T-helper 9 cell (primary cell): Measurements from ENCODE around the gene PFAS.
"Not testable (repeated sequence)": the region's sequence is repeated elsewhere in the genome, so short reads cannot be mapped to it uniquely, and the experiment has no call there.

ENCODE experiments used
- DNase-seq: peaks from one replicate; pipeline ENCODE4 v3.0.0-alpha.2; 2020

Gene PFAS

DNA sequence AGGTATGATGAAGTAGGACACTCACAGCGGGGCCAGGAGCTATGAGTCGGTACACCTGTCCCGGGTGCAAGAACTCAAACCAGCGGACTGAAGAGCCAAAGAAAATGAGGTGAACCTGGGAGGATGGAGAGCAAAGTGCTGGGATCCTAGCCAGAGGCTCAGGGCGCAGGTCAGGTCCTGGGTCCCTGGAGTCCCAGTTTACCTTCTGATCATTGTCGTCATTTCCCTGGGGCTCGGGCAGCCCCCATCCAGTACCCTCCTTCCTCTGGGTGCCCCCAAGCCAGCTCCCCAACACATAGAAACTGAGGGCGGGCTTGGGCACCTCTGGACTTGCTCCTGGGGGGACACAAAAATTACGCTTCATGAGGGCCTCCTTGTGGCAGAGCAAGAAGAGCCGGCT lies 17.4 kb upstream of the PFAS start:
- DNase-seq = no peak

- DNase-seq = no peak
Measured at GRCh38 chr17:8234361-8235270, 14.5 kb upstream of the PFAS start.

DNA sequence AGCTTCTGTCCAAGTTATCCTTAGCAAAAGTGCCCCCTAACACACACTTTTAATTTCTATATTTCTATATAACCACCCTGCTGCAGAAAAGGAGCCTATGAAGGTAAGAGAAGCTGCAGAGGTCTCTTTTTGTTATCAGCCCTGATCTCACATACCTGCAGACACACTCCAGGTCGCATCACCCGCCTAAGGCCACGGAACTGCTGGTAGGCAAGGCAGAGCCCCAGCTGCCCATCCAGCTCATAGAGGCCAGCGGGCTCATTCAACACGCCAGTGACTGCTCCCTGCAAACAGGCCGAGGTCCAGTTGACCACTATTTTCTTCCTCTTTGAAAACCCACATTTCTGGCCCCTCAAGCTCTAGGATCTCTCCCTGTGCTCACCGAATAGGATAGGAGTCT lies 13.4 kb upstream of the PFAS start:
- no peak for DNase-seq

DNA sequence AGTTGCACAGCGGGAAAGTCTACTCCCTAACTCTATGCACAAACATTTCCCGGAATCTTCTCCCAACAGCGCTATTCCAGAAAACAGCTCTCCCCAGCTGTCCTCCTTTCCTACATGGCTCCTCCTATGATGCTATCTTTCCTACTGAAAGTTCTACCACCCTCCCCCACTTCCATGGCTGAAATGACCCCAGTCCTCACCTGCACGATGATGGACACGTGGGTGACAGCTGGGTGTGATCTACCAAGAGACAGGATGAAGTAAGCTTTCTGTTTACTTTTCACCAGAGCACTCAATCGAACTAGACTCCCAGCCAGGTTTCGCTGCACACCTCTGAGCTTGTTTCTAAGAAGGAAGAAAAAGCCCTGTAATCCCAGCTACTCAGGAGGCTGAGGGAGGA lies 11.9 kb upstream of the PFAS start:
- no peak for DNase-seq

GRCh38 chr17:8237886-8238285 lies 11.2 kb upstream of the PFAS start:
- DNase-seq = no peak

DNA sequence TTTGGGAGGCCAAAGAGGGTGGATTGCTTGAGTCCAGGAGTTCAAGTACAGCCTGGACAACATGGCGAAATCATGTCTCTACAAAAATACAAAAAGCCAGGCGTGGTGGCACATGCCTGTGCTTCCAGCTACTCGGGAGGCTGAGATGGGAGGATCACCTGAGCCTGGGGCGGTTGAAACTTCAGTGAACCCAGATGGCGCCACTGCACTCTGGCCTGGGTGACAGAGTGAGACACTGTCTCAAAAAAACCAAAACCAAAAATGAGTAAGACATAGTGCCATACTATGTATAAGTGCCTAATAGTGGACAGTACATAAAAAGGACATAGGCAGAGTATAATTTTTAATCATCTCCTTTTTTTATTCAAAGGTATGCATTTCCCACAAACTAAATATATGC lies 5.3 kb upstream of the PFAS start:
- DNase-seq = no peak

- no peak for DNase-seq
Measured at GRCh38 chr17:8244768-8245167, 4.3 kb upstream of the PFAS start.

DNA sequence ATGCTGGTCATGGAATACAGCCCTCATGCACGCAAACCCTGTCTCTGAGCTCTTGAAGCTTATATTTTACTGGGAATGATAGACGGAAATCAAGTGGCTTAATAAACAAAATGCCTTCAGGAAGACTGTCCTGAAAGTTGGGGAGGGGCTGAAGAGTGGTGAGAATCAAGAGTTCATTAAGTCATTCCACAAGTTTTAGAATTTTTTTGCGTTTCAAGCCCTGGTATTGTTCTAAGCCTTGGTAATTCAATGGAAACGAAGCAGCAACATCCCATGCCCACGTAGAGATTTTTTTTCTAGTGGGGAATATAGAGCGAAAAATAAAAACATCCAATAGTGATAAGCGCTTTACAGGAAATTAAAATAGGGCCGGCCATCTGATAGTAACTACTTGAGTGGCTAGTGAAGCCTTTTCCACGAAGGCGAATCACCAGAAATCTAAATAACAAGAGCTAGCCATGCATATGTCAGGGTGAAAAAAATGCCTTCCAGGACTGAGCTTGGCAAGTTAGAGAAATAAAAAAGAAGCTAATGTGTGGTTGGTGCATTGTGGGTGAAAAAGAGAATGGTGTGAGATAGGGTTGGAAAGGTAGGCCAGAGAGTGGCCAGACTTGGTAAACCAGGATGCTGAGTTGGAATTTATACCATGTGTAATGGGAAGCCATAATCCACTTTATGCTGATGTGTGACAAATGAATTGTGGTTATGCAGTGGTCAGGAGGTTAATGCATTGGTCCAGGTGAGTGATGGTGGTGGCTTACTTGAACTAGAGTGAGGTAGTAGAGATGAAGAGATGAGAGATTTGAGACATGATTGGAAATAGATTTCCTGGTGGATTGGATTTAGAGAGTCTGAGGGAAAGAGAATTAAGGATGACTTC lies 772 bp downstream of the PFAS start:
- no peak for DNase-seq

DNA sequence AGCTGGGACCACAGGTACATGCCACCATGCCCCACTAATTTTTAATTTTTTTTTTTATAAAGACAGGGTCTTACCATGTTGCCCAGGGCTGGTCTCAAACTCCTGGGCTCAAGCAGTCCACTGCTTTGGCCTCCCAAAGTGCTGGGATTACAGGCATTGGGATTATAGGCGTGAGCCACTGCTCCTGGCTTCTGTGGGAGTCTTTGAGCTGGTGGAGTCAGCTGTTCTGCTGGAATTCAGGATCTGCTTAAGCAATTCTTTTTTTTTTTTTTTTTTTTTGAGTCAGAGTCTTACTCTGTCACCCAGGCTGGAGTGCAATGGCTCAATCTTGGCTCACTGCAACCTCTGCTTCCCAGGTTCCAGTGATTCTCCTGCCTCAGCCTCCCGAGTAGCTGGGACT lies 2.3 kb downstream of the PFAS start:
- DNase-seq = not testable (repeated sequence)

DNA sequence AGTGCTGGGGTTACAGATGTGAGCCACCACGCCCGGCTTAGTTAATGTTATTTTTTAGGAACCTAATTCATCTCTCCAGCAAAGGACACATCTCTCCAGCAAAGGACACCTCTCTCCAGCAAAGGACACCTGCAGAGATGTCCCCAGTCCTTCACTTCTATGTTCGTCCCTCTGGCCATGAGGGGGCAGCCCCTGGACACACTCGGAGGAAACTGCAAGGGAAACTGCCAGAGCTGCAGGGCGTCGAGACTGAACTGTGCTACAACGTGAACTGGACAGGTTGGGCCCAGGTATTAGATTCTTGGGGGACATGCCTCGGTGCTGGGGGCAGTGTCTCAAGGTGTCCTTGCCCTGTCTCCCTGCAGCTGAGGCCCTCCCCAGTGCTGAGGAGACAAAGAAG lies 4.7 kb downstream of the PFAS start:
- no peak for DNase-seq

DNA sequence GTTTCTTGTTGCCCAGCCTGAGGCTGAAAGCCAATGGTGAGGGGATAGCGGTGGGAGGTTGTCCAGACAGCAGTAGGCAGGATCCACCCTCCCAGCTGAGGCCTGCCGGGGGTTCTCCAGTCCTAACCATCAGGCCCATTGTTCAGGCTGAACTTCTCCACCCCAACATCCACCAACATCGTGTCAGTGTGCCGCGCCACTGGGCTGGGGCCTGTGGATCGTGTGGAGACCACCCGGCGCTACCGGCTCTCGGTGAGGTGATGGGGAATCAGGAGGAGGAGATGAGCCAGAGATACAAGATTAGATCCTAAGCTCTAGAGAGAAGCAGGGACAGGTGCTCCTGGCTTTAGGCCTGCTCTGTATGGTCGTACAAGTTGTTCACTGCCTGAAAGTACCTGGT lies 5.8 kb downstream of the PFAS start:
- DNase-seq = no peak

DNA sequence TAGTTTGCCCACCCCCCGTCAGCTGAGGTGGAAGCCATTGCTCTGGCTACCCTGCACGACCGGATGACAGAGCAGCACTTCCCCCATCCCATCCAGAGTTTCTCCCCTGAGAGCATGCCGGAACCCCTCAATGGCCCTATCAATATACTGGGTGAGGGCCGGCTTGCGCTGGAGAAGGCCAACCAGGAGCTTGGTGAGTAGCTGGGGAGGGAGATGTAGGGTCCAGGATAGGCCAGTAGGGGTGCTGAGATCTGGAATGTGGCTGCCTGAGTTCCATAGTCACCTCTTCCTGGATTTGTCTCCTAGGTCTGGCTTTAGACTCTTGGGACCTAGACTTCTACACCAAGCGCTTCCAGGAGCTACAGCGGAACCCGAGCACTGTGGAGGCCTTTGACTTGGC lies 6.4 kb downstream of the PFAS start:
- DNase-seq = no peak

GRCh38 chr17:8256291-8256690 lies 7.2 kb downstream of the PFAS start:
- no peak for DNase-seq

- DNase-seq = no peak
Measured at GRCh38 chr17:8256691-8257090, 7.6 kb downstream of the PFAS start.

DNA sequence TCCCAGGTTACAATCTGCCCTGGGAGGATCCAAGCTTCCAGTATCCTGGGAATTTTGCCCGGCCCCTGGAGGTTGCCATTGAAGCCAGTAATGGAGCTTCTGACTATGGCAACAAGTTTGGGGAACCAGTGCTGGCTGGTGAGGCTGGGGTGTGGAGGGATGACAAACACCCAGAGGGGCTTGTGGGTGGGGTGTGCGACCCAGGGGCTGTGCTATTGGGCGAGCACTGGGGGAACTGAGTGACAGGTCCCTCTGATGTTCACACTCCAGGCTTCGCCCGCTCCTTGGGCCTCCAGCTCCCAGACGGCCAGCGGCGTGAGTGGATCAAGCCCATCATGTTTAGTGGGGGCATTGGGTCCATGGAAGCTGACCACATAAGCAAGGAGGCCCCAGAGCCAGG lies 8.7 kb downstream of the PFAS start:
- DNase-seq = no peak

- no peak for DNase-seq
Measured at GRCh38 chr17:8264320-8264719, 15.2 kb downstream of the PFAS start.

DNA sequence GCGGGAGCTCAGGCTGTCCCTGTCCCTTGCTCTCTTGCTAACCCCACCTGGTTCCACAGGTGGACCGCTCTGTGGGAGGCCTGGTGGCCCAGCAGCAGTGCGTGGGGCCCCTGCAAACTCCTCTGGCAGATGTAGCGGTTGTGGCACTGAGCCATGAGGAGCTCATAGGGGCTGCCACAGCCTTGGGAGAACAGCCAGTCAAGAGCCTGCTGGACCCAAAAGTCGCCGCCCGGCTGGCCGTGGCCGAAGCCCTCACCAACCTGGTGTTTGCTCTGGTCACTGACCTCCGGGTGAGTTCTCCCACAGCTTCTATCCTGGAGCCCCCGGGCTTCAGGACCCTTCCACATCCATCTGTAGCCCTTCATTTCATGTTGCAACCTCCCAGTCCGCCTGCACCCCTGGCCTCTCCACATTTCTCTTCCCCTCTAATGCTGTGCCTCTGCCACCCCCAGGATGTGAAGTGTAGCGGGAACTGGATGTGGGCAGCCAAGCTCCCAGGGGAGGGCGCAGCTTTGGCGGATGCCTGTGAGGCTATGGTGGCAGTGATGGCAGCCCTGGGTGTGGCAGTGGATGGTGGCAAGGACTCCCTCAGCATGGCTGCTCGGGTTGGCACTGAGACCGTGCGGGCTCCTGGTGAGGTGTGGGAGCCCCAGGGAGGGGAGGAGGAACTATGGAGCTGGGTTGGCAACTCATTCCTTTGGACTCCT lies 15.9 kb downstream of the PFAS start:
- no peak for DNase-seq

DNA sequence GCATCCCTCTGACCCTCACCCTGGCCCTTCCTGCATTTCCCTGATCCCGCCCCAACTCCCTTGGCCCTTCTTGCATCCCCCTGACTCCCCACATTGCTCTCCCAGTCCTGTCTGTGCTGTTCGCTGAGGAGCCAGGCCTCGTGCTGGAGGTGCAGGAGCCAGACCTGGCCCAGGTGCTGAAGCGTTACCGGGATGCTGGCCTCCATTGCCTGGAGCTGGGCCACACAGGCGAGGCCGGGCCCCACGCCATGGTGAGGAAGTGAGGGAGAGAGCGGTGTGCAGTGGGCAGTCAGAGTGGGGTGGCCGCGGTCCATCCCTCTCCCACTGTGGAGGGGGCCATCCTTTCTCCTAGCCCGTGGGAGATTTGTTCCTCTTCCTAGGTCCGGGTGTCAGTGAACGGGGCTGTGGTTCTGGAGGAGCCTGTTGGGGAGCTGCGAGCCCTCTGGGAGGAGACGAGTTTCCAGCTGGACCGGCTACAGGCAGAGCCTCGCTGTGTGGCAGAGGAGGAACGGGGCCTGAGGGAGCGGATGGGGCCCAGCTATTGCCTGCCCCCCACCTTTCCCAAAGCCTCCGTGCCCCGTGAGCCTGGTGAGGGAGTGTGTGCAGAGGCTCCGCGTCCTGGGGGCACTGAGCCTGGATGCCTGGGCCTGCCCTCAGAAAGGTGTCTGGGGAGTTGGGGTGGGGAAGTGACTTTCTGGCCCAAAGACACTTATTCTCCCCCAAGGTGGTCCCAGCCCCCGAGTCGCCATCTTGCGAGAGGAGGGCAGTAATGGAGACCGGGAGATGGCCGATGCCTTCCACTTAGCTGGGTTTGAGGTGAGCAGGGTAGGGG lies 17.8 kb downstream of the PFAS start:
- no peak for DNase-seq

DNA sequence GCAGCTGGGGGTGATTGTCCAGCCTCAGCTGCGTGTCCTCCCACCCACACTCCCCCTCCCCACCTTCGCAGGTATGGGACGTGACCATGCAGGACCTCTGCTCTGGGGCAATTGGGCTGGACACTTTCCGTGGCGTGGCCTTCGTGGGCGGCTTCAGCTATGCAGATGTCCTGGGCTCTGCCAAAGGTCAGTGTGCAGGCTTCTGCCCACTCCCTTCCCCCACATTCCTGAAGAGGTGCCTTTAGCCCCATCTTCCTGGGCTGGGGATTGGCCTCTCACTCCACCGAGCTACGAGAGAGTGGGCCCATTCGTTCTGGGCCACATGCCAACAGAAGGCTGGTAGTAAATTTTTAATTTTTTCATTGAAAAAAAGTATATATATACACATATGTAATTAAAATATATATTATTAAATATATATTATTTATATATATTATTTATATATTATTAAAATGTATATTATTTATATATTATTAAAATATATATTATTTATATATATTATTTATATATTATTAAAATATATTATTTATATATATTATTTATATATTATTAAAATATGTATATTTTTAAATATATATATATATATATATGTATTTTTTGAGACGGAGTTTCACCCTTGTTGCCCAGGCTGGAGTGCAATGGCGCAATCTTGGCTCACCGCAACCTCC lies 18.5 kb downstream of the PFAS start:
- no peak for DNase-seq

DNA sequence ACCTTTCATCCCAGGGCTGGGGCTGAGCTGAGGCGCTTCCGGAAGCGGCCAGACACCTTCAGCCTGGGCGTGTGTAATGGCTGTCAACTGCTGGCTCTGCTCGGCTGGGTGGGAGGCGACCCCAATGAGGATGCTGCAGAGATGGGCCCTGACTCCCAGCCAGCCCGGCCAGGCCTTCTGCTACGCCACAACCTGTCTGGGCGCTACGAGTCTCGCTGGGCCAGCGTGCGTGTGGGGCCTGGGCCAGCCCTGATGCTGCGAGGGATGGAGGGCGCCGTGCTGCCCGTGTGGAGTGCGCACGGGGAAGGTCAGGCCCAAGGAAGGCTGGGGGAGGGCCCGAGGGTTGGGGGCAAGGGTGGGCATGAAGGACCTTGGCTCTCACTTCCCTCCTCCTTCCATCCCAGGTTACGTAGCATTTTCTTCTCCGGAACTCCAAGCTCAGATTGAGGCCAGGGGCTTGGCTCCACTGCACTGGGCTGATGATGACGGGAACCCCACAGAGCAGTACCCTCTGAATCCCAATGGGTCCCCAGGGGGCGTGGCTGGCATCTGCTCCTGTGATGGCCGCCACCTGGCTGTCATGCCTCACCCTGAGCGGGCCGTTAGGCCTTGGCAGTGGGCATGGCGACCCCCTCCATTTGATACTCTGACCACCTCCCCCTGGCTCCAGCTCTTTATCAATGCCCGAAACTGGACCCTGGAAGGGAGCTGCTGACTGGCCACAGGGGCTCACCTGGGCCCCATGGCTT lies 19.6 kb downstream of the PFAS start:
- no peak for DNase-seq

- DNase-seq = no peak
Measured at GRCh38 chr17:8272421-8272820, 23.3 kb downstream of the PFAS start.
